Activated T-cell treated with anti-CD3 and anti-CD28 coated beads, Interleukin-2, amount 50 U/mL, for 24 hours (primary cell): ENCODE measurements around the gene ZFYVE27.

Experiments used
- DNase-seq: peaks from one replicate; pipeline ENCODE4 v3.0.0-alpha.2; 2020
- H3K27ac Mint-ChIP-seq: 2 replicates; pipeline ENCODE4 v1.8.0; 2020; ENCODE audit warnings: mild to moderate bottlenecking, mixed read lengths
- H3K27me3 Mint-ChIP-seq: 2 replicates; pipeline ENCODE4 v1.8.0; 2020; ENCODE audit warnings: mixed read lengths
- H3K36me3 Mint-ChIP-seq: 2 replicates; pipeline ENCODE4 v1.8.0; 2020; ENCODE audit warnings: low read depth, mixed read lengths
- H3K4me1 Mint-ChIP-seq: 2 replicates; pipeline ENCODE4 v1.8.0; 2020; ENCODE audit warnings: low read depth, mixed read lengths
- H3K4me3 Mint-ChIP-seq: 2 replicates; pipeline ENCODE4 v1.8.0; 2020; ENCODE audit warnings: mild to moderate bottlenecking, moderate library complexity, mixed read lengths
- H3K9me3 Mint-ChIP-seq: 2 replicates; pipeline ENCODE4 v1.8.0; 2020; ENCODE audit warnings: mixed read lengths

ZFYVE27 gene

DNA sequence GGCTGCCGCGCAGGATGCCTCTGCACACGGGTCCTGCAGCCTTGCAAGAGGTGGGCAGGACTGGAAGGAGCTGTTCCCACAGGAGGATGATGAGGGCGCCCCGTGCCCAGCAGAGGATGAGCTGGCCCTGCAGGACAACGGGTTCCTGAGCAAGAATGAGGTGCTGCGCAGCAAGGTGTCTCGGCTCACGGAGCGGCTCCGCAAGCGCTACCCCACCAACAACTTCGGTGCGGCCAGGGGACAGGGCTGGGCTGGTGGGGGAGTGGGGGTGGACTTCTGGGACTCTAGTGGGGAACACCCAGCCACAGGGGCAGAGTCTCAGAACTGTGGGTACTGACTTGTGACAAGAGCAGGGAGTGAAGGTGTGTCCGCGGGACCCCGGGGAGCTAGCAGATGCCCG, 16.0 kb downstream of the ZFYVE27 start:
- Mint-ChIP-seq H3K4me3 (no peak overlapping the region), H3K4me1 (no peaks in the 10 kb centered on the region), H3K27me3 (no peaks in the 10 kb centered on the region), H3K27ac (no peak overlapping the region), H3K36me3 (peaks cover 99% of the 10 kb centered on the region), H3K9me3 (no peaks in the 10 kb centered on the region)
- no peak for DNase-seq

DNA sequence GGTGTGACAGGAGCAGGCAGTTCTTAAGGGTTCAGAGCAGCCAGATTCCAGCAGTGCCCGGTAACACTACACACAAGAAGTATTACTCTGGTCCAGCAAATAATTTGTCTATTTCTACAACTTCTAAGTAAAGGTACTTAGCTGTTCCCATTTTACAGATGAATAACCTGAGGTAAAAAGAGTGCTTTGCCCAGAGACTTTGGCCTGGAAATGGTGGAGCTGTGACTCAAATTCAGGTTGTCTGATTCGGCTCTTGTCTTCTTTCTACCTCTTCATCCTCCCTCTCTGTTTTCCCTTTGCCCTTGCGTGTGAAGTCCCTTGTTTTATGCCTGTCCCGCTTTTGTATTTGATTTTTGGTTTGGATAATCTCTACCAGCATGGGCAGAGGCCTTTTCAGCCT, 17.8 kb downstream of the ZFYVE27 start:
- Mint-ChIP-seq H3K27ac (no peak overlapping the region), H3K9me3 (no peaks in the 10 kb centered on the region), H3K27me3 (no peaks in the 10 kb centered on the region), H3K4me3 (no peak overlapping the region), H3K36me3 (peaks cover 95% of the 10 kb centered on the region), H3K4me1 (no peaks in the 10 kb centered on the region)
- no peak for DNase-seq

GRCh38 chr10:97755718-97756117, 18.8 kb downstream of the ZFYVE27 start:
- no peak for DNase-seq
- Mint-ChIP-seq H3K36me3 (peaks cover 95% of the 10 kb centered on the region), H3K9me3 (no peaks in the 10 kb centered on the region), H3K27me3 (no peaks in the 10 kb centered on the region), H3K4me3 (no peak overlapping the region), H3K4me1 (no peaks in the 10 kb centered on the region), H3K27ac (no peak overlapping the region)

GRCh38 chr10:97757471-97757870, 20.5 kb downstream of the ZFYVE27 start:
- H3K27me3 Mint-ChIP-seq, result no peaks in the 10 kb centered on the region
- H3K9me3 Mint-ChIP-seq, result no peaks in the 10 kb centered on the region

DNA sequence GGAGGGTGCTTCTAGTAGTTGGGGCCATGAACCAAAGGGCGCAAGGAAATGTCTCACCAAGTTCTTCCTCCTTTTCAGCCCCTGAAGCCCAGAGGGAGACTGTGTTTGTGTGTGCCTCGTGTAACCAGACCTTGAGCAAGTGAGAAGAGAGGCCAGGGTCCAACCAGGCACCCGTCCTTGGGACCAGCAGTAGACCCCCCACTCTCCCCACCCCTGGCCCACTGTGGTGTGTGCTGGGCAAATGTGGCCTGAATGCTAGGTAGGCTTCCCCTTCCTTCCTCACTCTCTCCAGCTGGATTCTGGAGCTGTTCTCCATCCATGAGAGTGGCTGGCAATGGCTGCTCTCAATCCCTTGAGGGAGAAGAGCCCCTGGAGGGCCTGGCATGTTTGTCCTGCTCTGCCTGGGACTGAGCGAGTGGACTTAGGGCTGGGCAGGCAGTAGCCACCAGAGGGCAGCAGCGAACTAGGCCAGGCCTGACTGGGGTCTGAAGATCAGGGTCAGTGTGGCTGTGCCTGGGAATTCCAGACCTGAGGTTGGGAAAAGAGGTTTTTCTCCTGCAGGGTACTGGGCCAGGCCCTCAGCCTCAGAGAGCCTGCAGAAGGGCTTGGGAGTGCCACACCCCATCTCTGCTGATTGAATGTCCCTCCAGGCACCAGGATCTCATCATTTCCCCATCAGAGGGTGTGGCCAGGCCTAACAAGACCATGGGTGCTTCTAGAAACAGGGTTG, 22.4 kb downstream of the ZFYVE27 start:
- H3K9me3 Mint-ChIP-seq, result no peaks in the 10 kb centered on the region
- peaks cover 76% of the 10 kb centered on the region for H3K36me3 Mint-ChIP-seq
- H3K4me1 Mint-ChIP-seq, result no peaks in the 10 kb centered on the region
- no peak overlapping the region for H3K4me3 Mint-ChIP-seq
- DNase-seq, result peak; percentile 61
- no peak overlapping the region for H3K27ac Mint-ChIP-seq
- no peaks in the 10 kb centered on the region for H3K27me3 Mint-ChIP-seq

More at GRCh38 chr10:97757471-97757870, 20.5 kb downstream of the ZFYVE27 start:
- DNase-seq, result no peak
- H3K36me3 Mint-ChIP-seq, result peaks cover 93% of the 10 kb centered on the region
- no peak overlapping the region for H3K4me3 Mint-ChIP-seq
- H3K27ac Mint-ChIP-seq, result no peak overlapping the region
- no peaks in the 10 kb centered on the region for H3K4me1 Mint-ChIP-seq

DNA sequence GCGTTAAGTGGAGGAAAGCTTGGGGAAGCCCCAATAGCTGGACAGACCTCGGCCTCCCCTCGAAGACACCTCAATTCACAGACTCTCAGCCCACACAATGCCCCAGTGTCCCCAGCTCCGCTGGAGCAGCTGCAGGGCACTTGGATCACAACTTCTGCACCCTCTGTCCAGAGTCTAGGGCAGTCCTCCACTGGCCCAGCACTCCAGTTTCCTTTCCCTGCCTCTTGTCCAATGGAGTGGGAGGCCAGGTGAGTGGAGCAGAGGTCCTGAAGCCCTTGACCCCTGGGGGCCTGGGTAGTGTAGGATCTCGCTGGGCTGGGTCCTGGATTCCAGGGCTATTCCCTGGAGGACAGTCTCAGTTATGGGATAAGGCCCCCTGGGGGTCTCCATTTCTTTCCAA, 23.0 kb downstream of the ZFYVE27 start:
- no peak overlapping the region for H3K4me3 Mint-ChIP-seq
- DNase-seq, result no peak
- H3K27me3 Mint-ChIP-seq, result no peaks in the 10 kb centered on the region
- H3K4me1 Mint-ChIP-seq, result no peaks in the 10 kb centered on the region
- H3K27ac Mint-ChIP-seq, result no peak overlapping the region
- H3K9me3 Mint-ChIP-seq, result no peaks in the 10 kb centered on the region
- H3K36me3 Mint-ChIP-seq, result peaks cover 69% of the 10 kb centered on the region

DNA sequence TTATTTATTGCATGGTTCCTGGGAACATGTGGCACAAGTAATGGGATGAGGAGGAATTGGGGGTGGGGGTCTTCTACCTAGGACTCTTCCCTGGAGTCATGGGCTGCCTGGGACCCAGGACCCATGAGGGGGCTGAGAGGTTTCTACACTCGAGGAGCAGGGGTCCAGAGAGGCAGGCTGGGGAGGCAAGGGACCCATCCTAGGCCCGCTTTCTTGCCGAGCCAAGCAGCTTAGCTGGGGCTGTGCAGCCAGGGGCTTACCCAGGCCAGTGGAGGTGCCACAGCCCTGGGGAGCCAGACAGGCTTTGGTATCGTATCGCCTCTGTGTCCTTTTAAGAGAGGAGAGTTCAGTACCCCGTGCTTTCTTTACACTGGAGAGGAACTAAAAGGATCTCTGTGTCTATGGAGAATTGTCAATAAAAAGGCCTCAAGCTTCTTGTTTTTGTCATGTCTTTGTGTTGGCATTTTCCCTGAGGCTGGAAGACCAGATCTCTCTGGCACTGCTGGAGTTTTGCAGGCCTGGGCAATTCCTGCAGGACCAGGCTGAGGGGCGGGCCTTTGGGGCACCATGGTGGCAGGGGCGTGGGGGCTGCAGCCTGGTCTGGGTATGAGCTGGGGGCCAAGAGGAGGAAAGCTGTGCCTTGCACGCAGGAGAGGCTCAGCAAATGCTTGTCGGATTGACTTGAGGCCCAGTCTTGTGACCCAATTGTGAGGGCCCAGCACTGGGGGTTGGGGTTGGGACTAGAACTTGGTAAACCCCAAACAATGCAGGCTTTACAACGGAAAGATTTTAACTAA, 23.7 kb downstream of the ZFYVE27 start:
- H3K9me3 Mint-ChIP-seq, result no peaks in the 10 kb centered on the region
- DNase-seq, result no peak
- H3K36me3 Mint-ChIP-seq, result peaks cover 62% of the 10 kb centered on the region
- no peaks in the 10 kb centered on the region for H3K4me1 Mint-ChIP-seq
- no peak overlapping the region for H3K4me3 Mint-ChIP-seq
- H3K27ac Mint-ChIP-seq, result no peak overlapping the region
- no peaks in the 10 kb centered on the region for H3K27me3 Mint-ChIP-seq

DNA sequence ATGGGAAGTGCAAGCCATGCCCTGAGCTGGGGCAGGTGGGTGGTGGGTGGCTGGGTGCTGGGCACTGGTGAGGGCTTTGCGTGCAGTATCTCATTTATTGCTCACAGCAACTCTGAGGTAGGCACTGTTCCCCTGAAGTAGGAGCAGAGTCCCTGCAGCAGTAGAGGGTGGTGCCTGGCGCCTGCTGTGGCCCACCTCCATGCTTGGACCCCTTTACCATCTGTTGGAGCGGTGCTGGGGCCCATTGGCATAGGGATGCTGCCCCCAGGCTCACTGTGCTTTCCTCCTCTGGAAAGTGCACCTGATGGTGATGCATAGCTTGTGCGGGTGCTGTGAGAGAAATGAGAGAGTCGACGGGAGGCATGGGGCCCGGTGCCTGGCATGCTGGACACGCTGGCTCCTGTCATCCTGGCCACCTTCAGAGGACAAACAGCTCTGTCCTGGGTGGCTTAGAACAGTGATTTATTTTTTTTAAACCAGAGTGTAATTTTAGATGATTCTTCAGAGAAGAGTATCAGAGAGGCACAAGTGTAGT, 24.5 kb downstream of the ZFYVE27 start:
- H3K9me3 Mint-ChIP-seq, result no peaks in the 10 kb centered on the region
- H3K27me3 Mint-ChIP-seq, result no peaks in the 10 kb centered on the region
- peaks cover 55% of the 10 kb centered on the region for H3K36me3 Mint-ChIP-seq
- no peak overlapping the region for H3K27ac Mint-ChIP-seq
- H3K4me1 Mint-ChIP-seq, result no peaks in the 10 kb centered on the region
- no peak for DNase-seq
- no peak overlapping the region for H3K4me3 Mint-ChIP-seq

DNA sequence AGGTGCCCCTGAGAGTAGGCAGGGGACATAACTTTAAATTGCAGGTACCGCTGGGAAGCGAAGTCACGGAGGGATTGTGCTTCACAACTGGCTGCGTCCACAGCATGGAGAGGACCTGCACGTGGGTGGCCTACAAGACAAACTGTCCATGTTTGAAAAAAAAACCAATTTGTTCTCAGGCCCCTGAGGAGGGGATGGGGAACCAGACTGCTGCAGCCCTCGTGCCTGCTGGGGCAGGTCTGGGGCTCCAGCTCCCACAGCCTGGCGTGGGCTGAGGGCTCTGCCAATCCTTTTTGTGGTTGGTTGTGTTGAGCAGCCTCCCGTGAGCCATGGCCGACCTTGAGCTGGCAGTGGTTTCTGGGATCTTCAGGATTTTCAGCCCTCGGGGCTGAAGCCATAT, 25.1 kb downstream of the ZFYVE27 start:
- peaks cover 48% of the 10 kb centered on the region for H3K36me3 Mint-ChIP-seq
- H3K4me1 Mint-ChIP-seq, result no peaks in the 10 kb centered on the region
- no peaks in the 10 kb centered on the region for H3K9me3 Mint-ChIP-seq
- H3K4me3 Mint-ChIP-seq, result no peak overlapping the region
- no peak for DNase-seq
- no peak overlapping the region for H3K27ac Mint-ChIP-seq
- H3K27me3 Mint-ChIP-seq, result no peaks in the 10 kb centered on the region

DNA sequence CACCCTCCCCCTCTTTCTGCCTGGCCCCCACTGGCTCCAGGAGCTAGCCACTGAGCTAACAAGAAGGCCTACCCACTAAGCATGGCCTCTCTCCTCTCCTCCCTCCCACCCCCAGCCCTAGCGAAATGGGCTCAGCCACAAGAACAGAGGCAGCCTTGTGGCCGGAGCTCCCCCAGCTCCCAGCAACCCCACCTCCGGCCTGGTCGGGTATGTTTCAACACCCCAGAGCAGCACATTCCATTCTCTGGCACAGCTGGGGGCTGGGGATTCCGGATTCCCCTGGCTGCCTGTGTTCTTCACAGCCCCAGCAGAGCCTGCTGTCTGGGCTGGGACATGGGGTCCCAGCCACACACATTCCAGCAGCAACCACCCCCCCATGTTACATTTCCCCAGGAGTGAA, 25.9 kb downstream of the ZFYVE27 start:
- no peaks in the 10 kb centered on the region for H3K27me3 Mint-ChIP-seq
- no peaks in the 10 kb centered on the region for H3K4me1 Mint-ChIP-seq
- no peak overlapping the region for H3K27ac Mint-ChIP-seq
- no peak for DNase-seq
- no peaks in the 10 kb centered on the region for H3K9me3 Mint-ChIP-seq
- no peak overlapping the region for H3K4me3 Mint-ChIP-seq
- H3K36me3 Mint-ChIP-seq, result peaks cover 41% of the 10 kb centered on the region

DNA sequence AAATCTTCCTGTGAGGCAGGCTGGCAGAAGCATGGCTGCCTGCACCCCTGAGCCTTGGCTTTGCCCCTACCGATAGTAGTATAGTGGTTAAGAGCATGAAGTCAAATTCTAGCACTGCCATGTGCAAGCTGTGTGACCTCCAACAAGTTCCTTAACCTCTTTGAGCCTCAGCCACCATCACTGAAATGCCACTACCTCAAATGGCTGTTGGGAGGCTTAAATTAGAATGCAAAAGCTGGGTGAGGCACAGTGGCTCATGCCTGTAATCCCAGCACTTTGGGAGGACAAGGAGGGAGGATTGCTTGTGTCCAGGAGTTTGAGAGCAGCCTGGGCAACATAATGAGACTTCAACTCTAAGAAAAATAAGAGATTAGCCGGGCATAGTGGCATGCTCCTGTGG, 26.5 kb downstream of the ZFYVE27 start:
- no peaks in the 10 kb centered on the region for H3K27me3 Mint-ChIP-seq
- no peak overlapping the region for H3K4me3 Mint-ChIP-seq
- no peaks in the 10 kb centered on the region for H3K9me3 Mint-ChIP-seq
- DNase-seq, result no peak
- no peak overlapping the region for H3K27ac Mint-ChIP-seq
- H3K4me1 Mint-ChIP-seq, result no peaks in the 10 kb centered on the region
- peaks cover 39% of the 10 kb centered on the region for H3K36me3 Mint-ChIP-seq

DNA sequence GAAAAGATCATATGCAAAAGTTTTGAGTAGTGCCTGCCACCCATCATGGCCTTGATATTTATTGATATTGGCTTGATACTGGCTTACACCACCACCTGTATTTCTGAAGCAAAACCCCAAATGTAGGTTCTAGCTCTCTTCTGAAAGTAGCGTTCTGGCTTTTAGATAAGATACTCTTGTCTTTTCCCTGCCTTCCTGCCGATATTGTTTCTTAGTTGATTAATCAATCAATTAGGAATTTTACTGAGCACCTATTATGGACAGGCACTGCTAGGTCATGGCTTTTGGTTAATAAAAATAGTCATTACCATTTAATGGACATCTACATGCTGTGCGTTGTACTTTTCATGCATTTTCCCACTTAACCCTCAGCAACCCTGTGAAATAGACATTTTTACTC, 27.0 kb downstream of the ZFYVE27 start:
- Mint-ChIP-seq H3K27me3 (no peaks in the 10 kb centered on the region), H3K36me3 (peaks cover 35% of the 10 kb centered on the region), H3K27ac (no peak overlapping the region), H3K4me1 (no peaks in the 10 kb centered on the region), H3K4me3 (no peak overlapping the region), H3K9me3 (no peaks in the 10 kb centered on the region)
- DNase-seq, result no peak

GRCh38 chr10:97764519-97764931, 27.6 kb downstream of the ZFYVE27 start:
- no peak for DNase-seq
- Mint-ChIP-seq H3K4me1 (no peaks in the 10 kb centered on the region), H3K4me3 (no peak overlapping the region), H3K9me3 (no peaks in the 10 kb centered on the region), H3K27ac (no peak overlapping the region), H3K27me3 (peaks cover 4% of the 10 kb centered on the region), H3K36me3 (peaks cover 29% of the 10 kb centered on the region)

DNA sequence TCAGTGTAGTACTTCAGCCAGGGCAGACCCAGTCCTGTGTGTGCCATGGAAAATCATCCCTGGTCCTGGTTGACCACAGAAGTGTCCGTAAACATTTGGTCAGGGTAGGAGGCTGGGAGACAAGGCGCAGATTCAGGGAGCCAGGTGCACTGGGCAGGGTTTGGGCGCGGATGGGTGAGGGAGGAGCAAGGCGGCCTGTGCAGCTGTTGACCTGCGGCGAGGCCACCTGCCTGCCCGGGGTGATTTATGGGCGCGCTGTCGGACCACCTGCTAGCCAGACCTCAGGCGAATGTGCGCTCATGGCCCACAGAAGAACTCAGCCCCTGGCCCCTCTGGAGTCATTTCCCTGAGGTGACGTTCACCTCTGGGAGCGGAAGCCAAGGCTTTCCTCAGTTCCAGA, 28.3 kb downstream of the ZFYVE27 start:
- Mint-ChIP-seq H3K4me1 (no peaks in the 10 kb centered on the region), H3K4me3 (no peak overlapping the region), H3K27me3 (peaks cover 11% of the 10 kb centered on the region), H3K9me3 (no peaks in the 10 kb centered on the region), H3K36me3 (peaks cover 22% of the 10 kb centered on the region), H3K27ac (no peak overlapping the region)
- DNase-seq, result no peak
